Muscle of arm (tissue), 12 donors: ENCODE results near the gene STAC2. TPM values are rescaled to one million over a fixed set of nuclear protein-coding genes. Genes with fewer than 3 reads are reported as not detected.

ENCODE experiments used
- DNase-seq: peaks from one replicate; pipeline ENCODE4 v3.0.0-alpha.2; 2013
- polyA plus RNA-seq, 12 donors: library from polyadenylated mRNA; unstranded; fragments of 120-200 nt; gene quantifications; one replicate each; pipeline ENCODE4 v1.2.1, GENCODE V29; 2013; ENCODE audit not compliant: insufficient read length in 12 of 12

STAC2 gene
- polyA plus RNA-seq, 12 donors = 0.14 to 0.59 (median 0.23) TPM; not detected in 2

GRCh38 chr17:39212195-39212810, 13.4 kb downstream of the STAC2 start:
- DNase-seq = no peak

GRCh38 chr17:39210093-39210434, 15.7 kb downstream of the STAC2 start:
- no peak for DNase-seq

GRCh38 chr17:39209317-39210092, 16.2 kb downstream of the STAC2 start:
- DNase-seq = no peak

- no peak for DNase-seq
Observed at GRCh38 chr17:39208893-39209292, 16.9 kb downstream of the STAC2 start.

- DNase-seq = no peak
Observed at GRCh38 chr17:39208136-39208535, 17.6 kb downstream of the STAC2 start.

GRCh38 chr17:39205112-39205526, 20.6 kb downstream of the STAC2 start:
- DNase-seq = no peak

GRCh38 chr17:39204245-39204644, 21.5 kb downstream of the STAC2 start:
- DNase-seq = no peak

- no peak for DNase-seq
Observed at GRCh38 chr17:39200957-39201510, 24.7 kb downstream of the STAC2 start.

- peak; percentile 93 for DNase-seq
Observed at GRCh38 chr17:39200070-39200879, 25.5 kb downstream of the STAC2 start, which contains the start of gene RPL19. Gene RPL19, plus strand, starts transcription at chr17:39200283. Its CDS starts 62 bp downstream, at chr17:39200345.

- DNase-seq = no peak
Observed at GRCh38 chr17:39199820-39200069, 26.0 kb downstream of the STAC2 start.

- no peak for DNase-seq
Observed at GRCh38 chr17:39198186-39198566, 27.6 kb downstream of the STAC2 start.

GRCh38 chr17:39197380-39198185, 28.2 kb downstream of the STAC2 start, which contains the start of gene CACNB1:
Gene CACNB1, minus strand, starts transcription at chr17:39197669. Its CDS starts 174 bp downstream, at chr17:39197495.
- DNase-seq = peak; percentile 73

GRCh38 chr17:39196808-39197291, 28.9 kb downstream of the STAC2 start:
- no peak for DNase-seq

GRCh38 chr17:39196241-39196807, 29.4 kb downstream of the STAC2 start:
- peak; percentile 43 for DNase-seq

GRCh38 chr17:39195568-39196160, 30.1 kb downstream of the STAC2 start:
- DNase-seq = no peak

- no peak for DNase-seq
Observed at GRCh38 chr17:39194985-39195524, 30.7 kb downstream of the STAC2 start.

- DNase-seq = peak; percentile 53
Observed at GRCh38 chr17:39194089-39194984, 31.4 kb downstream of the STAC2 start.

- no peak for DNase-seq
Observed at GRCh38 chr17:39193346-39193745, 32.4 kb downstream of the STAC2 start.

- no peak for DNase-seq
Observed at GRCh38 chr17:39192901-39193300, 32.8 kb downstream of the STAC2 start.
